HG02798 (cell line): ENCODE results near the gene RPS6KA2.
"Not testable (repeated sequence)": the region's sequence is repeated elsewhere in the genome, so short reads cannot be mapped to it uniquely, and the experiment has no call there.

Experiments
- ATAC-seq: cut with Tn5 transposase; IDR thresholded peaks from one replicate; pipeline ENCODE4 v1.9.1; 2021; ENCODE audit warnings: mild to moderate bottlenecking; ENCODE audit not compliant: unreplicated experiment, poor library complexity

The RPS6KA2 gene

GRCh38 chr6:166394036-166394892 is 232.8 kb downstream of the RPS6KA2 start:
- no peak for ATAC-seq

- ATAC-seq, result no peak
These were observed 233.6 kb downstream of the RPS6KA2 start for GRCh38 chr6:166393535-166393823.

GRCh38 chr6:166392755-166393534 is 234.1 kb downstream of the RPS6KA2 start:
- not testable (repeated sequence) for ATAC-seq

- no peak for ATAC-seq
These were observed 237.9 kb downstream of the RPS6KA2 start for GRCh38 chr6:166389119-166389518.

- no peak for ATAC-seq
These were observed 238.6 kb downstream of the RPS6KA2 start for GRCh38 chr6:166388290-166389004.

- no peak for ATAC-seq
These were observed 239.3 kb downstream of the RPS6KA2 start for GRCh38 chr6:166387642-166388289.

GRCh38 chr6:166387098-166387497 is 240.0 kb downstream of the RPS6KA2 start:
- ATAC-seq, result not testable (repeated sequence)

GRCh38 chr6:166386111-166386510 is 240.9 kb downstream of the RPS6KA2 start:
- no peak for ATAC-seq

- ATAC-seq, result not testable (repeated sequence)
These were observed 243.2 kb downstream of the RPS6KA2 start for GRCh38 chr6:166383802-166384363.

- peak; percentile 93 for ATAC-seq
These were observed 243.9 kb downstream of the RPS6KA2 start, which contains the start of gene MPC1 for GRCh38 chr6:166382933-166383801. Gene MPC1 (minus strand): TSS chr6:166382940. CDS start chr6:166382876, 64 bp downstream.

- ATAC-seq, result peak; percentile 8
These were observed 244.5 kb downstream of the RPS6KA2 start for GRCh38 chr6:166382500-166382932.

- peak; percentile 51 for ATAC-seq
These were observed 245.1 kb downstream of the RPS6KA2 start for GRCh38 chr6:166381733-166382499.

GRCh38 chr6:166381381-166381732 is 245.7 kb downstream of the RPS6KA2 start:
- no peak for ATAC-seq

- ATAC-seq, result no peak
These were observed 247.3 kb downstream of the RPS6KA2 start for GRCh38 chr6:166379800-166380199.

GRCh38 chr6:166379103-166379586 is 247.9 kb downstream of the RPS6KA2 start:
- ATAC-seq, result no peak

GRCh38 chr6:166377721-166378120 is 249.3 kb downstream of the RPS6KA2 start:
- no peak for ATAC-seq

GRCh38 chr6:166375013-166375412 is 252.0 kb downstream of the RPS6KA2 start:
- ATAC-seq, result no peak

GRCh38 chr6:166370489-166370888 is 256.6 kb downstream of the RPS6KA2 start:
- no peak for ATAC-seq
